GM12875 (cell line): ENCODE results near the gene CTNNBL1.

Source experiments
- H3K4me3 ChIP-seq: one replicate; pipeline ENCODE4 v1.5.1; 2011; ENCODE audit warnings: low read depth, low read length, control low read depth
- CTCF ChIP-seq: IDR thresholded peaks from 2 replicates; pipeline ENCODE4 v1.5.1; 2011; ENCODE audit warnings: low read depth, mild to moderate bottlenecking, control low read depth, inconsistent platforms, low read length, moderate library complexity, borderline replicate concordance; ENCODE audit not compliant: insufficient read depth

The CTNNBL1 gene

GRCh38 chr20:37669062-37669772 is 24.6 kb upstream of the CTNNBL1 start:
- no peak for TF ChIP-seq CTCF
- no peak overlapping the region for H3K4me3 ChIP-seq

- no peak overlapping the region for H3K4me3 ChIP-seq
- TF ChIP-seq CTCF = no peak
These were observed 24.0 kb upstream of the CTNNBL1 start for GRCh38 chr20:37669773-37670236.

GRCh38 chr20:37670351-37670791 is 23.5 kb upstream of the CTNNBL1 start:
- TF ChIP-seq CTCF = no peak
- no peak overlapping the region for H3K4me3 ChIP-seq

- H3K4me3 ChIP-seq = no peak overlapping the region
- no peak for TF ChIP-seq CTCF
These were observed 21.7 kb upstream of the CTNNBL1 start for GRCh38 chr20:37672143-37672542.

GRCh38 chr20:37673444-37673843 is 20.4 kb upstream of the CTNNBL1 start:
- TF ChIP-seq CTCF = no peak

GRCh38 chr20:37676440-37676839 is 17.4 kb upstream of the CTNNBL1 start:
- TF ChIP-seq CTCF = no peak
- H3K4me3 ChIP-seq = no peak overlapping the region

More at GRCh38 chr20:37673444-37673843, 20.4 kb upstream of the CTNNBL1 start:
- H3K4me3 ChIP-seq = no peak overlapping the region
